Neural progenitor cell (in vitro differentiated cells): ENCODE data around the gene ZNF784.

ENCODE experiments used
- EZH2 ChIP-seq: fragments of 200-600 bp; sonication (generic); IDR thresholded peaks from 2 replicates; pipeline ENCODE4 v1.6.1; 2017; ENCODE audit warnings: antibody characterized with exemption, mild to moderate bottlenecking, moderate library complexity
- EZH2phosphoT487 ChIP-seq: fragments of 200-600 bp; sonication (generic); IDR thresholded peaks from 2 replicates; pipeline ENCODE4 v1.6.1; 2017; ENCODE audit warnings: antibody characterized with exemption
- TF ChIP-seq, protein P1 (sequence below): fragments of 200-600 bp; sonication (generic); IDR thresholded peaks from 2 replicates; pipeline ENCODE4 v1.5.1; 2017; ENCODE audit warnings: antibody characterized with exemption, mild to moderate bottlenecking

DNA sequence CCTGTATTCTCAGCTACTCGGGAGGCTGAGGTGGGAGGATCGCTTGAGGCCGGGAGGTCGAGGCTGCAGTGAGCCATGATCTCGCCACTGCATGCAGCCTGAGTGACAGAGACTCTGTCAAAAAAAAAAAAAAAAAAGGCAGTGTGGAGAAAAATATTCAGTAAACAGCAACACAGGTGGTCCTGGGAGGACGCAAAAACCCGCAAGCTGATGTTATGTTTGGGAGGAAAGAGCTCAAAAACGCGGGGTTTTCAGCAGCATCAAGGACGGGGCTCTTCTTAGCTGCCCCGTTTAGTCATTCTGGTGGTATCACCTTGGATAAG is 599 bp upstream of the ZNF784 start:
- TF ChIP-seq, protein P1, sequence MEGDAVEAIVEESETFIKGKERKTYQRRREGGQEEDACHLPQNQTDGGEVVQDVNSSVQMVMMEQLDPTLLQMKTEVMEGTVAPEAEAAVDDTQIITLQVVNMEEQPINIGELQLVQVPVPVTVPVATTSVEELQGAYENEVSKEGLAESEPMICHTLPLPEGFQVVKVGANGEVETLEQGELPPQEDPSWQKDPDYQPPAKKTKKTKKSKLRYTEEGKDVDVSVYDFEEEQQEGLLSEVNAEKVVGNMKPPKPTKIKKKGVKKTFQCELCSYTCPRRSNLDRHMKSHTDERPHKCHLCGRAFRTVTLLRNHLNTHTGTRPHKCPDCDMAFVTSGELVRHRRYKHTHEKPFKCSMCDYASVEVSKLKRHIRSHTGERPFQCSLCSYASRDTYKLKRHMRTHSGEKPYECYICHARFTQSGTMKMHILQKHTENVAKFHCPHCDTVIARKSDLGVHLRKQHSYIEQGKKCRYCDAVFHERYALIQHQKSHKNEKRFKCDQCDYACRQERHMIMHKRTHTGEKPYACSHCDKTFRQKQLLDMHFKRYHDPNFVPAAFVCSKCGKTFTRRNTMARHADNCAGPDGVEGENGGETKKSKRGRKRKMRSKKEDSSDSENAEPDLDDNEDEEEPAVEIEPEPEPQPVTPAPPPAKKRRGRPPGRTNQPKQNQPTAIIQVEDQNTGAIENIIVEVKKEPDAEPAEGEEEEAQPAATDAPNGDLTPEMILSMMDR, result no peak
- TF ChIP-seq EZH2 (no peak), EZH2phosphoT487 (no peak)
